Neuronal stem cell (in vitro differentiated cells): ENCODE data around the gene TEKT1.
"Not testable (repeated sequence)": the region's sequence is repeated elsewhere in the genome, so short reads cannot be mapped to it uniquely, and the experiment has no call there.

Experiments used
- DNase-seq: peaks from one replicate; pipeline ENCODE4 v3.0.0-alpha.2; 2013; ENCODE audit warnings: low spot score
- H2AFZ ChIP-seq: one replicate; pipeline ENCODE4 v1.6.1; 2013; ENCODE audit warnings: mild to moderate bottlenecking, low read length, inconsistent platforms
- H2AK5ac ChIP-seq: 2 replicates; pipeline ENCODE4 v1.6.1; 2013; ENCODE audit warnings: low read depth, mild to moderate bottlenecking, inconsistent platforms, low read length, moderate library complexity, mixed read lengths
- H2BK120ac ChIP-seq: 2 replicates; pipeline ENCODE4 v1.6.1; 2013; ENCODE audit warnings: low read depth, mild to moderate bottlenecking, inconsistent platforms, low read length, moderate library complexity, mixed read lengths
- H2BK12ac ChIP-seq: one replicate; pipeline ENCODE4 v1.6.1; 2013; ENCODE audit warnings: low read length, inconsistent platforms
- H2BK15ac ChIP-seq: 2 replicates; pipeline ENCODE4 v1.6.1; 2013; ENCODE audit warnings: mild to moderate bottlenecking, low read length, inconsistent platforms, mixed read lengths
- H2BK5ac ChIP-seq: one replicate; pipeline ENCODE4 v1.6.1; 2013; ENCODE audit warnings: inconsistent platforms, mild to moderate bottlenecking, low read length, moderate library complexity
- H3K14ac ChIP-seq: one replicate; pipeline ENCODE4 v1.6.1; 2013; ENCODE audit warnings: low read length, inconsistent platforms
- H3K18ac ChIP-seq: 2 replicates; pipeline ENCODE4 v1.6.1; 2013; ENCODE audit warnings: low read length, inconsistent platforms
- H3K23ac ChIP-seq: 2 replicates; pipeline ENCODE4 v1.6.1; 2013; ENCODE audit warnings: low read depth, mild to moderate bottlenecking, mixed read lengths, low read length, inconsistent platforms; ENCODE audit not compliant: poor library complexity
- H3K27ac ChIP-seq: replicated peaks from 3 replicates; pipeline ENCODE4 v1.5.1; 2013; ENCODE audit warnings: low read length, inconsistent platforms
- H3K27me3 ChIP-seq, 3 experiments: 2 replicates each; pipeline ENCODE4 v1.6.1; 2013; ENCODE audit warnings: low read length in 3 of 3, mild to moderate bottlenecking in 2 of 3, inconsistent platforms in 1 of 3, low read depth in 1 of 3, mixed read lengths in 1 of 3, moderate library complexity in 1 of 3; ENCODE audit not compliant: control insufficient read depth in 3 of 3, insufficient read depth in 3 of 3
- H3K36me3 ChIP-seq, 2 donors: replicated peaks in 1 of 2; 2 replicates each; pipeline ENCODE4 v1.6.1; 2013; ENCODE audit warnings: low read length in 2 of 2; ENCODE audit not compliant: control insufficient read depth in 2 of 2, insufficient read depth in 2 of 2
- H3K4ac ChIP-seq: 2 replicates; pipeline ENCODE4 v1.6.1; 2013; ENCODE audit warnings: inconsistent platforms, mild to moderate bottlenecking, low read length, moderate library complexity
- H3K4me1 ChIP-seq, 2 donors: 1 replicate in 1 of 2; 2 replicates in 1 of 2; pipeline ENCODE4 v1.6.1; 2013; ENCODE audit warnings: low read length in 2 of 2, low read depth in 1 of 2; ENCODE audit not compliant: control insufficient read depth in 2 of 2, insufficient read depth in 1 of 2
- H3K4me2 ChIP-seq: one replicate; pipeline ENCODE4 v1.6.1; 2013; ENCODE audit warnings: mild to moderate bottlenecking, low read length, inconsistent platforms; ENCODE audit not compliant: insufficient read depth, poor library complexity, severe bottlenecking
- H3K4me3 ChIP-seq, 2 donors: 2 replicates each; pipeline ENCODE4 v1.5.1; 2013; ENCODE audit warnings: low read length in 2 of 2, mild to moderate bottlenecking in 2 of 2, inconsistent platforms in 1 of 2, moderate library complexity in 1 of 2
- H3K79me1 ChIP-seq: one replicate; pipeline ENCODE4 v1.6.1; 2013; ENCODE audit warnings: low read depth, mild to moderate bottlenecking, inconsistent platforms, low read length, moderate library complexity
- H3K9ac ChIP-seq: one replicate; pipeline ENCODE4 v1.6.1; 2013; ENCODE audit warnings: mild to moderate bottlenecking, low read depth, low read length, inconsistent platforms; ENCODE audit not compliant: poor library complexity
- H3K9me3 ChIP-seq, 2 donors: replicated peaks in 1 of 2; 2 replicates each; pipeline versions ENCODE3 to v1.6.1; 2013; ENCODE audit warnings: low read length in 2 of 2, mild to moderate bottlenecking in 2 of 2, inconsistent platforms in 1 of 2, low read depth in 1 of 2, mixed read lengths in 1 of 2, moderate library complexity in 1 of 2; ENCODE audit not compliant: control insufficient read depth in 2 of 2, insufficient read depth in 1 of 2
- H4K8ac ChIP-seq: one replicate; pipeline ENCODE4 v1.6.1; 2013; ENCODE audit warnings: low read depth, mild to moderate bottlenecking, inconsistent platforms, low read length, moderate library complexity
- H4K91ac ChIP-seq: one replicate; pipeline ENCODE4 v1.6.1; 2013; ENCODE audit warnings: low read length, low read depth, mild to moderate bottlenecking, inconsistent platforms; ENCODE audit not compliant: poor library complexity
- WGBS, 2 donors: extraction: QIAGEN DNeasy Blood & Tissue Kit; methylation state at CpG; one replicate each; pipeline ENCODE4 v1.1.7; 2013; ENCODE audit warnings: missing lambda C conversion rate in 2 of 2, mixed read lengths in 1 of 2; ENCODE audit not compliant: insufficient read length in 2 of 2, insufficient replicate concordance in 1 of 2; ENCODE audit errors: extremely low coverage in 2 of 2; 5-methylcytosine and 5-hydroxymethylcytosine counted together

Gene TEKT1

GRCh38 chr17:6843241-6843880 is 11.8 kb upstream of the TEKT1 start:
- no peak overlapping the region for H2BK15ac ChIP-seq
- peaks cover 0 to 4% (median 0%) of the 10 kb centered on the region in 3 experiments for H3K27me3 ChIP-seq
- peaks cover 0 to 3% of the 10 kb centered on the region in 2 donors for H3K4me1 ChIP-seq
- H3K27ac ChIP-seq, result no peak overlapping the region
- no peak overlapping the region for H3K23ac ChIP-seq
- H2BK5ac ChIP-seq, result no peak overlapping the region
- no peak overlapping the region for H2AK5ac ChIP-seq
- H3K4ac ChIP-seq, result no peak overlapping the region
- H3K4me2 ChIP-seq, result no peak overlapping the region
- no peak overlapping the region for H4K8ac ChIP-seq
- H3K36me3 ChIP-seq, result no peaks in the 10 kb centered on the region
- DNase-seq, result peak; percentile 27
- H4K91ac ChIP-seq, result no peak overlapping the region
- no peak overlapping the region for H3K4me3 ChIP-seq
- no peaks in the 10 kb centered on the region for H3K9me3 ChIP-seq
- H3K9ac ChIP-seq, result no peak overlapping the region
- no peak overlapping the region for H3K18ac ChIP-seq
- H3K79me1 ChIP-seq, result no peaks in the 10 kb centered on the region
- H2AFZ ChIP-seq, result peak overlapping the region; percentile 7
- WGBS, 2 donors, result no CpG with 5 or more reads among the region's 7 CpGs
- H2BK12ac ChIP-seq, result no peak overlapping the region
- H2BK120ac ChIP-seq, result no peak overlapping the region
- no peak overlapping the region for H3K14ac ChIP-seq

DNA sequence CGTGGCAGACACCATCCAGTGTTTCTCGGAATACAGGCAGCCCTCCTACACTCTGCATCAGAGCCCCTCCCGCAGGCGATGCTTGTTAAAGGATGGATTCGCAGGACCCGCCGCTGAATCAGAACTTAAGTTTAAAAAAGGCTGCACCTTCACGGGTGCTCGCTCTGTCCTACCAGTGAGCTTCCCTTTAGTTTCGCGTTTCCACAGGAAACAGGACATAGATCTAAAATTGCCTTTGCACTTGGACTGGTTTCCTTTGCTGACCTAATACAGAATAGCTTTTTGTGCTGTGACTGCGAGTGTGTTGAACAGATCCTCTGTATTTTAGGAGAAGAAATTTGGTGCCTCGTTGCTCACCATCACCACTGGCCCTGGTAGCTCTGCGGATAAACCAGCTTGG is 10.2 kb upstream of the TEKT1 start:
- DNase-seq, H2BK5ac ChIP-seq, H4K8ac ChIP-seq, H2AK5ac ChIP-seq, H3K36me3 ChIP-seq, H3K23ac ChIP-seq, H2BK120ac ChIP-seq, H3K27me3 ChIP-seq, H3K9me3 ChIP-seq, H4K91ac ChIP-seq, H2AFZ ChIP-seq, H3K79me1 ChIP-seq, H3K4ac ChIP-seq, H2BK15ac ChIP-seq, H3K27ac ChIP-seq, H3K14ac ChIP-seq, H3K9ac ChIP-seq, H3K4me1 ChIP-seq, H3K4me2 ChIP-seq, H3K18ac ChIP-seq, H3K4me3 ChIP-seq, H2BK12ac ChIP-seq: not testable (repeated sequence)
- no CpG with 5 or more reads among the region's 14 CpGs for WGBS, 2 donors

DNA sequence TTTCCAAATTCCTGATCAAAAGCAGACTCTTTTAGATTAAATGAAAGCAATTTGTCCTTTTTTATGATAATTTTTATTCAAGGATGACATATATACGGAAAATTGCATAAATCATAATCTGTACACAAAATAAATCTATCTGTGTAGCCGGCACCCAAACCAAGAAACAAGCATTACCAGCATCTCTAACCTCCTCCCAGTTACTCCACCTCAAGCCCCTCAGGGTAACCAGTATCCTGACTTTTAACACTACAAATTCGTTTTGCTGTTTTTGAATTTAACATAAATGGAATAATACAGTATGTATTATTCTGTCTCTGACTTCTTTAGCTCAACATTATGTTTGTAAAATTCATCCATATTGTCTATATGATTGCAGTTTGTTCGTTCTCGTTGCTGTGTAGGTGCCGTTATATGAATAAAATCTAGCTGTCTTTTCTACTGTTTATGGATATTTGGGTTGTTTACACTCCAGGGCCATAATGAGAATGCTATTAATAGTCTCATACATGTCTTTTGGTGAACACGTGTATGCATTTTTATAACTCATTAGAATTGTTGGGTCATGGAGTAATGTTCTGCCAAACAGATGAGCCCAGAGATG is 1.0 kb downstream of the TEKT1 start:
- no CpG with 5 or more reads among the region's 7 CpGs for WGBS, 2 donors
- Histone ChIP-seq H2AK5ac (no peak overlapping the region), H3K36me3 (no peaks in the 10 kb centered on the region), H2AFZ (no peak overlapping the region), H2BK120ac (no peak overlapping the region), H3K27ac (no peak overlapping the region), H3K4me2 (no peak overlapping the region), H4K91ac (no peak overlapping the region), H3K4me3 (no peak overlapping the region), H3K18ac (no peak overlapping the region), H3K9ac (no peak overlapping the region), H2BK12ac (no peak overlapping the region), H3K79me1 (no peaks in the 10 kb centered on the region), H3K14ac (no peak overlapping the region), H3K9me3 (no peaks in the 10 kb centered on the region), H2BK5ac (no peak overlapping the region), H3K23ac (no peak overlapping the region), H3K4ac (no peak overlapping the region), H3K27me3 (peaks cover 0 to 16% (median 4%) of the 10 kb centered on the region in 3 experiments), H3K4me1 (peaks cover 1 to 8% of the 10 kb centered on the region in 2 donors), H2BK15ac (no peak overlapping the region), H4K8ac (no peak overlapping the region)
- no peak for DNase-seq

- peak overlapping the region; percentile 41 for H2AFZ ChIP-seq
- no peak overlapping the region for H3K14ac ChIP-seq
- no peak overlapping the region for H2BK15ac ChIP-seq
- H3K9me3 ChIP-seq, result peaks cover 0 to 7% of the 10 kb centered on the region in 2 donors
- no peak overlapping the region for H3K4me2 ChIP-seq
- H3K4me3 ChIP-seq, result no peak overlapping the region
- no peak overlapping the region for H4K8ac ChIP-seq
- no peak overlapping the region for H3K23ac ChIP-seq
- H3K4me1 ChIP-seq, result peaks cover 0 to 10% of the 10 kb centered on the region in 2 donors
- no peaks in the 10 kb centered on the region for H3K27me3 ChIP-seq
- no peak overlapping the region for H2AK5ac ChIP-seq
- H3K4ac ChIP-seq, result no peak overlapping the region
- H3K18ac ChIP-seq, result no peak overlapping the region
- no peaks in the 10 kb centered on the region for H3K36me3 ChIP-seq
- no peak overlapping the region for H4K91ac ChIP-seq
- H3K27ac ChIP-seq, result no peak overlapping the region
- H2BK12ac ChIP-seq, result no peak overlapping the region
- H3K9ac ChIP-seq, result no peak overlapping the region
- no peak for DNase-seq
- no peak overlapping the region for H2BK120ac ChIP-seq
- H2BK5ac ChIP-seq, result no peak overlapping the region
- no peaks in the 10 kb centered on the region for H3K79me1 ChIP-seq
Measured at GRCh38 chr17:6823011-6823442, 8.5 kb downstream of the TEKT1 start.
